CD4-positive, CD25-positive, alpha-beta regulatory T cell (primary cell): ENCODE data around the gene LRFN3. TPM values are rescaled to one million over a fixed set of nuclear protein-coding genes. Genes with fewer than 3 reads are reported as not detected.

Experiments
- ATAC-seq, 2 donors: fragments of 150-1000 bp; cut with Tn5 transposase; one replicate each; pipeline ENCODE4 v1.10.0; 2021; ENCODE audit warnings: low read depth in 2 of 2, moderate number of reproducible peaks in 2 of 2, moderate library complexity in 1 of 2
- DNase-seq, 3 donors: peaks; one replicate each; pipeline versions ENCODE4 v3.0.0 to v3.0.0-alpha.2; 2012 to 2022; ENCODE audit warnings: mixed read lengths in 1 of 3
- H3K27ac ChIP-seq: one replicate; pipeline ENCODE4 v1.7.0; 2013; ENCODE audit warnings: mild to moderate bottlenecking, low read length; ENCODE audit not compliant: insufficient read depth, poor library complexity, severe bottlenecking
- H3K27me3 ChIP-seq: one replicate; pipeline ENCODE4 v1.7.0; 2013; ENCODE audit warnings: low read length; ENCODE audit not compliant: control insufficient read depth, insufficient read depth
- H3K36me3 ChIP-seq: one replicate; pipeline ENCODE4 v1.7.0; 2013; ENCODE audit warnings: mild to moderate bottlenecking, low read length, moderate library complexity; ENCODE audit not compliant: control insufficient read depth, insufficient read depth
- H3K4me1 ChIP-seq: 2 replicates; pipeline ENCODE4 v1.7.0; 2013; ENCODE audit warnings: mild to moderate bottlenecking, low read length; ENCODE audit not compliant: insufficient read depth, control insufficient read depth, poor library complexity, severe bottlenecking
- H3K4me3 ChIP-seq: one replicate; pipeline ENCODE4 v1.7.0; 2013; ENCODE audit warnings: low read depth, mild to moderate bottlenecking, low read length, moderate library complexity
- H3K9me3 ChIP-seq, 2 experiments: 1 replicate in 1 of 2; 2 replicates in 1 of 2; pipeline ENCODE4 v1.7.0; 2013; ENCODE audit warnings: low read length in 2 of 2, mild to moderate bottlenecking in 1 of 2, moderate library complexity in 1 of 2; ENCODE audit not compliant: control insufficient read depth in 2 of 2
- H3K27ac Mint-ChIP-seq, 3 donors: one replicate each; pipeline ENCODE4 v1.8.0; 2020 to 2022; ENCODE audit warnings: mild to moderate bottlenecking in 3 of 3, mixed read lengths in 3 of 3, moderate library complexity in 2 of 3
- H3K27me3 Mint-ChIP-seq: one replicate; pipeline ENCODE4 v1.8.0; 2022; ENCODE audit warnings: mild to moderate bottlenecking, mixed read lengths
- H3K36me3 Mint-ChIP-seq: one replicate; pipeline ENCODE4 v1.8.0; 2020; ENCODE audit warnings: mixed read lengths
- H3K4me1 Mint-ChIP-seq, 4 donors: one replicate each; pipeline ENCODE4 v1.8.0; 2020 to 2022; ENCODE audit warnings: mixed read lengths in 4 of 4, mild to moderate bottlenecking in 1 of 4
- H3K4me3 Mint-ChIP-seq, 4 donors: one replicate each; pipeline ENCODE4 v1.8.0; 2020 to 2022; ENCODE audit warnings: mild to moderate bottlenecking in 4 of 4, mixed read lengths in 4 of 4, moderate library complexity in 3 of 4
- H3K9me3 Mint-ChIP-seq, 7 donors: one replicate each; pipeline ENCODE4 v1.8.0; 2020 to 2022; ENCODE audit warnings: mixed read lengths in 7 of 7, mild to moderate bottlenecking in 3 of 7, moderate library complexity in 2 of 7
- polyA plus RNA-seq, 4 donors: library from polyadenylated mRNA; unstranded; fragments of 300-500 nt; fragmentation: Illumina TruSeq; gene quantifications; one replicate each; pipeline ENCODE4 v1.2.3, GENCODE V29; 2021
- total RNA-seq: library from RNA; stranded (reverse); gene quantifications from one replicate; pipeline ENCODE4 v1.2.3, GENCODE V29; 2022

LRFN3 gene
- total and polyA plus RNA-seq, 5 donors from 2014 or later, result 0.63 to 7.7 (median 0.94) TPM

DNA sequence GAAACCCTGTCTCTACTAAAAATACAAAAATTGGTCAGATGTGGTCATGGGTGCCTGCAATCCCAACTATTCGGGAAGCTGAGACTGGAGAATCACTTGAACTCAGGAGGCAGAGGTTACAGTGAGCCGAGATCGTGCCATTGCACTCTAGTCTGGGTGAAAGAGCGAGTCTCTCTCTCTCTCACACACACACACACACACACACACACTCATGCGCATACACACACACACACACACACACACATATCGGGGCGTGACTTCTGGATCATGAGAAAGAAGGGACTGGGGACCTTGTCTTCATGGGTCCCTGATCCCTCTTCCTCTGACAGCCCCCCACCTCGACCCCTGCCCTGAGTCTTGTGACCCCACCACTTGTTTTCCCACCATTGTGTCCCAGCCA, 47.0 kb downstream of the LRFN3 start:
- H3K4me3 Mint-ChIP-seq, result no peak overlapping the region
- Histone ChIP-seq H3K9me3 (no peaks in the 10 kb centered on the region), H3K27ac (no peak overlapping the region), H3K36me3 (no peaks in the 10 kb centered on the region), H3K27me3 (peaks cover 14% of the 10 kb centered on the region), H3K4me1 (peaks cover 7% of the 10 kb centered on the region), H3K4me3 (no peak overlapping the region)
- peaks cover 0 to 14% (median 0%) of the 10 kb centered on the region in 4 donors for H3K4me1 Mint-ChIP-seq
- H3K27ac Mint-ChIP-seq, result no peak overlapping the region
- peaks cover 0 to 3% (median 0%) of the 10 kb centered on the region in 7 donors for H3K9me3 Mint-ChIP-seq
- DNase-seq (no peak), ATAC-seq (no peak)
- H3K36me3 Mint-ChIP-seq, result no peaks in the 10 kb centered on the region
- H3K27me3 Mint-ChIP-seq, result peaks cover 56% of the 10 kb centered on the region

DNA sequence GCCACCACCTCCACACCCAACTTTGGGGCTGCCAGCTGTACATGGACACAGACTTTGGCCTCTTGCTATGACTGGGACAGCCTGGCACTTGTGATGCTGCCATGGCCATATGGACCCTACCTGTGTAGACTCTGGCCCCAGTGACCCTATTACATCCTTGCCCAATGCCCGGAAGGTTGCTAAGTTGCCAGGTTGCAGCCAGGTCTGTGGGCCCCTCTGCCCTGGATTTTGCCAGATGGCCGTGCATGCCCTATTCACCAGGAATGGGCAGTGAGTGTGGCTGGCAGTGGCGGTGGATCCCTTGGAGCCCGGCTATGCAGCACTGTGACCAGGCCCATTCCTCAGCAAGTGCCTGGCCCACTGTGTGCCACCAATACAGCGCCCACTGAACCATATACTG, 49.9 kb downstream of the LRFN3 start:
- peaks cover 7% of the 10 kb centered on the region for H3K4me1 ChIP-seq
- H3K27ac ChIP-seq, result no peak overlapping the region
- H3K36me3 ChIP-seq, result no peaks in the 10 kb centered on the region
- no peak overlapping the region for H3K4me3 ChIP-seq
- peak overlapping the region in 1 of 4 donors; percentile 82 for H3K4me3 Mint-ChIP-seq
- no peak overlapping the region for H3K27ac Mint-ChIP-seq
- peaks cover 0 to 3% (median 0%) of the 10 kb centered on the region in 7 donors for H3K9me3 Mint-ChIP-seq
- DNase-seq, result no peak
- H3K9me3 ChIP-seq, result no peaks in the 10 kb centered on the region
- no peaks in the 10 kb centered on the region for H3K36me3 Mint-ChIP-seq
- no peak for ATAC-seq
- H3K4me1 Mint-ChIP-seq, result peaks cover 0 to 14% (median 0%) of the 10 kb centered on the region in 4 donors
- H3K27me3 ChIP-seq, result peaks cover 14% of the 10 kb centered on the region
- peaks cover 56% of the 10 kb centered on the region for H3K27me3 Mint-ChIP-seq

DNA sequence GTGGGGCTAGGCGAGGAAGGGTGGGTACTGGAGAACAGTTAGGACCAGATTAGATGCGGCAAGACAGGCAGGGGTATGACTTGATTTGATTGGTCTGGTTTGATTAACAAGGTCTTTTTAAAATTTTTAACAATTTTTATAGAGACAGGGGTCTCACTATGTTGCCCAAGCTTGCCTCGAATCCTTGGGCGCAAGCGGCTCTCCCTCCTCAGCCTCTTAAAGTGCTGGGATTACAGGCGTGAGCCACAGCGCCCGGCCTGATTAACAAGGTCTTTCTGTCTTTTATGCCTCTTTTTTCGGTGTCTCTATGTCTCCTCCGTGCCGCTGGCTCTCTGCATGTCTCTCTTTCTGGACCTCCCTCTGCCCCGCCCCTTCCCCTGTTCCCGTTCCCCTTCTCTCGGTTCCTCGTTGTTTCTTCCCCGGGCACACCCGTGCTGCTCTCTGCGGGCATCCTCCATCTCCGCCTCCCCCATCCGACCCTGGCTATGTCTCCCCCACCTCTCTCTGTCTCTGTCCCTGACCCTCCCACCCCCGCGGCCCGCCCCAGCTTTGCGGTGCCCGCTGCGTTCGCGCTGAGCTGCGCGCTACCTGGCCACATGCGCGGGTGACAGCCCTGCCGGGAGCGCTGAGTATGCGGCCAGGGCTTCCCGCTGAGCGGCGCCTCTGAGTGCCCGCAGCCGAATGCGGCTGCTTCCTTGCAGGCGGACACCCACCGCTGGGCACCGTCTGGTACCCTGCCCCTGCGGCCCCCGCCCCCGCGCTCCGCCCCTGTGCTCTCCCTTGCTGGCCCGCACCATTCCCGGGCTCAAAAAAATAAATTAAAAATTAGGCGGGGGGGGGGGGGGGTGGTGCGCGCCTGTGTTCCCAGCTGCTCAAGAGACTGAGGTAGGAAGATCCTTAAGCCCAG, 50.7 kb downstream of the LRFN3 start:
- Mint-ChIP-seq H3K4me1 (peaks cover 0 to 14% (median 0%) of the 10 kb centered on the region in 4 donors), H3K27ac (no peak overlapping the region), H3K9me3 (peaks cover 0 to 3% (median 0%) of the 10 kb centered on the region in 7 donors), H3K27me3 (peaks cover 51% of the 10 kb centered on the region), H3K4me3 (peak overlapping the region in 3 of 4 donors; percentile 62 to 82 (median 70)), H3K36me3 (no peaks in the 10 kb centered on the region)
- no peak for DNase-seq
- Histone ChIP-seq H3K4me1 (peaks cover 7% of the 10 kb centered on the region), H3K9me3 (no peaks in the 10 kb centered on the region), H3K36me3 (no peaks in the 10 kb centered on the region), H3K4me3 (no peak overlapping the region), H3K27me3 (peaks cover 14% of the 10 kb centered on the region), H3K27ac (no peak overlapping the region)
- ATAC-seq, result peak in 1 of 2 donors; percentile 41

DNA sequence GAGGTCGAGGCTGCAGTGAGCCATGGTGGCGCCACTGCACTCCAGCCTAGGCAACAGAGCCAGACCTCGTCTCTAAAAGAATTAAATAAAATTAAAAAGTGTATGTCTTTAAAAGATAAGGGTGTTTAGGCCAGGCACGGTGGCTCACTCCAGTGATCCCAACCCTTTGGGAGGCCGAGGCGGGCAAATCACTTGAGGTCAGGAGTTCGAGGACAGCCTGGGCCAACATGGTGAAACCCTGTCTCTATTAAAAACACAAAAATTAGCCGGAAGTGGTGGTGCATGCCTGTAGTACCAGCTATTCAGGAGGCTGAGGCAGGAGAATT, 51.4 kb downstream of the LRFN3 start:
- Mint-ChIP-seq H3K4me3 (peak overlapping the region in 3 of 4 donors; percentile 44 to 64 (median 59)), H3K27ac (no peak overlapping the region)

DNA sequence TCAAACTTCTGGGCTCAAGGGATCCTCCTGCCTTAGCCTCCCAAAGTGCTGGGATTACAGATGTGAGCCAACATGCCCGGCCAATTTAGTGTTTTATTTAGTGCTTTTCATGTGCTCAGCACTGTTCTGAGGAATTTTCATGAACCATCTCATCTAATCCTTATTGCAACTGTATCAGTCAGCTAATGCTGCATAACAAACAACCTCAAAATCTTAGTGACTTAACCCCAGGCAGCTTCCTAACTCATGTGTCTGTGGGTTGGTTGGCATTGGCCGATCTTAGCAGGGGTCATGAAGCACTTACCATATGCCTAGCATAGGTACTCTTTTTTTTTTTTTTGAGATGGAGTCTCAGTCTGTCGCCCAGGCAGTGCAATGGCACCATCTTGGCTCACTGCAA, 52.6 kb downstream of the LRFN3 start:
- Mint-ChIP-seq H3K4me3 (peak overlapping the region in 1 of 4 donors; percentile 6), H3K9me3 (peaks cover 0 to 3% (median 0%) of the 10 kb centered on the region in 7 donors), H3K27ac (no peak overlapping the region), H3K36me3 (no peaks in the 10 kb centered on the region), H3K27me3 (peaks cover 46% of the 10 kb centered on the region), H3K4me1 (peaks cover 0 to 14% (median 0%) of the 10 kb centered on the region in 4 donors)
- ATAC-seq (no peak), DNase-seq (no peak)
- H3K27me3 ChIP-seq, result peaks cover 14% of the 10 kb centered on the region
- peaks cover 7% of the 10 kb centered on the region for H3K4me1 ChIP-seq
- H3K27ac ChIP-seq, result no peak overlapping the region
- no peaks in the 10 kb centered on the region for H3K9me3 ChIP-seq
- no peak overlapping the region for H3K4me3 ChIP-seq
- no peaks in the 10 kb centered on the region for H3K36me3 ChIP-seq

More for the DNA sequence above, 51.4 kb downstream of the LRFN3 start:
- ATAC-seq (no peak), DNase-seq (no peak)
- Mint-ChIP-seq H3K9me3 (peaks cover 0 to 3% (median 0%) of the 10 kb centered on the region in 7 donors), H3K27me3 (peaks cover 51% of the 10 kb centered on the region), H3K36me3 (no peaks in the 10 kb centered on the region), H3K4me1 (peaks cover 0 to 14% (median 0%) of the 10 kb centered on the region in 4 donors)
- Histone ChIP-seq H3K27me3 (peaks cover 14% of the 10 kb centered on the region), H3K27ac (no peak overlapping the region), H3K4me1 (peaks cover 7% of the 10 kb centered on the region), H3K36me3 (no peaks in the 10 kb centered on the region), H3K4me3 (no peak overlapping the region), H3K9me3 (no peaks in the 10 kb centered on the region)

DNA sequence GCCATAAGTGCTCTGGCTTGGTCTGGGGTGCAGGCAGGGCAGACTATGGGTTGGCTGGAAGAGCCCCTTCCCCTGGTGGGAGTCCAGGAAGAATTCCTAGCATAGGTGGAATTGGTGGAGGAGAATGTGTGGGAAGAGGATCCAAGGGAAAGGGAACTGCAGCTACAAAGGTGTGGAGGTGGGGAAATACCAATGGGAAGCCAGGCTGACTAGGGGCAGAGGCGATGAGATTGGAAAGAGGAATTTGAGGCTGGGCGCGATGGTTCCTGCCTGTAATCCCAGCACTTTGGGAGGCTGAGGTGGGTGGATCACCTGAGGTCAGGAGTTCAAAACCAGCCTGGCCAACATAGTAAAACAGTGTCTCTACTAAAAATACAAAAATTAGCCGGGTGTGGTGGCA, 54.0 kb downstream of the LRFN3 start:
- peak overlapping the region in 2 of 4 donors; percentile 38 to 79 for H3K4me3 Mint-ChIP-seq
- H3K4me1 Mint-ChIP-seq, result peaks cover 0 to 22% (median 2%) of the 10 kb centered on the region in 4 donors
- no peak overlapping the region for H3K27ac ChIP-seq
- ATAC-seq (no peak), DNase-seq (no peak)
- no peaks in the 10 kb centered on the region for H3K9me3 ChIP-seq
- H3K9me3 Mint-ChIP-seq, result peaks cover 0 to 3% (median 0%) of the 10 kb centered on the region in 7 donors
- H3K27me3 ChIP-seq, result peaks cover 11% of the 10 kb centered on the region
- H3K4me3 ChIP-seq, result no peak overlapping the region
- peaks cover 34% of the 10 kb centered on the region for H3K27me3 Mint-ChIP-seq
- no peaks in the 10 kb centered on the region for H3K36me3 Mint-ChIP-seq
- H3K36me3 ChIP-seq, result no peaks in the 10 kb centered on the region
- peak overlapping the region in 1 of 3 donors; percentile 38 for H3K27ac Mint-ChIP-seq
- H3K4me1 ChIP-seq, result peaks cover 14% of the 10 kb centered on the region

DNA sequence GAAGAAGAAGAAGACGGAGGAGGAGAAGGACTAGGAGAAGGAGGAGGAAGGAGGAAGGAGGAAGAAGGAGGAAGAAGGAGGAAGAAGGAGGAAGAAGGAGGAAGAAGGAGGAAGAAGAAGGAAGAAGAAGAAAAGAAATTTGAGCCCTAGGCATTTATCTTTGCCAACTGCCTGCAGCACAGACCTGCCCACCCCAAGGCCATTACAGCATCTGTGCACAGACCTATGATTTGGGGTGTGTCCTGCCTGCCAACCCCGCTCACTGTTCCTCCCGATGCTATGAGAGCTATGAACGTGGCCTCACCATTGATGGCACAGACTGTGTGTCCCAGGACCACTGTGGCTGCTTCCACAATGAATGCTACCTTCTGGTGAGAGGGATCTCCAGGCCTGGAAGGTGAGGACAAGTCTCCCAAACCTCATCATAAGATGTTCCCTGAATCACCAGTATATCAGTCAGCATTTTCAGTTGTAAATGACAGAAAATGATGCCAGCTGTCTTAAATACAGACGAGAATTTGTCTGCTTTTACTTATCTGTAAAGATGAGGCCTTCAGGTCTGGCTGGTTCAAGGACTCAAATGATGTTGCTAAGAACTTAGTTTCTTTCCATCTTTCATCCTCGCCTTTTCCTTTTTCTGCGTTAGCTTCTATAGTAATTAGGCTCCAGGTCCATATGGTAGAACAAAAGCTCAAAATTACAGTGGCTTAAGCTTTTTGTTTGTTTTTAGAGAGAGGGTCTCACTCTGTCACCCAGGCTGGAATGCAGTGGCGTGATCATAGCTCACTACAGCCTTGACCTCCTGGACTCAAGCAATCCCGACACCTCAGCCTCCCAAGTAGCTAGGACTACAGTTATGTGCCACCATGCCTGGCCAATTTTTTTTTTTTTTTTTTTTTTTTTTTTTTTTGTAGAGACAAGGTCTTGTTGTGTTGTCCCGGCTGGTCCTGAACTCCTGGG, 54.9 kb downstream of the LRFN3 start:
- Mint-ChIP-seq H3K27ac (no peak overlapping the region), H3K4me3 (peak overlapping the region in 1 of 4 donors; percentile 77), H3K4me1 (peaks cover 0 to 23% (median 7%) of the 10 kb centered on the region in 4 donors), H3K9me3 (peaks cover 0 to 2% (median 0%) of the 10 kb centered on the region in 7 donors), H3K27me3 (peaks cover 26% of the 10 kb centered on the region), H3K36me3 (no peaks in the 10 kb centered on the region)
- H3K36me3 ChIP-seq, result no peaks in the 10 kb centered on the region
- DNase-seq (no peak), ATAC-seq (no peak)
- no peak overlapping the region for H3K4me3 ChIP-seq
- H3K27ac ChIP-seq, result no peak overlapping the region
- H3K27me3 ChIP-seq, result peaks cover 3% of the 10 kb centered on the region
- H3K9me3 ChIP-seq, result no peaks in the 10 kb centered on the region
- H3K4me1 ChIP-seq, result peaks cover 21% of the 10 kb centered on the region
